ENCODE data around the gene CNTNAP2.

CNTNAP2 gene

DNA sequence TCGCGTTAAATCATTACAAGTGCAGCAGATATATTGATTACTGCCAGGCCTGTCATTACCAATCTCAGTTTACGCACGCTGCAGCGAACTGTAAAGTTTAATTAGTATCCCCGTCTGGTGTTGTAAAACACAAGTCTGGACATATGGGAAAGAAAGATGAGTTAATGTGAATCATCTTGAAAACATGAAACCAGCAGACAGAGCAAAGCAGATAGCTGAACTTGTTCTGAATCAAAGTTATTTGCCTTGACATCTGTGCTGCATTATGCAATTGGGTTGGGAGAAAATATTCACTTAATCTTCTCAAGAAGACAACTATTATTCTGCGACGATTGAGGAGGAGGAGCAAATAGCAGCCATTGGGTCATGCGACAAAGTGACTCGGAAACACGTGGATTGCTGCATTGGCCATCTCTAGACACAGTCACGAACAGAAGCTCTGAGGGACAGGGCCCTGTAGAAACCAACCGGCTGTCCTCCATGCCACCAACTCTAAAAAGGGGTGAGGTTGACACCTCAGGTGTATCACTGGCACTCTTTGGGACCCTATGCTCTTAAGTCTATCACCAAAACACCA is 2317.7 kb downstream of the CNTNAP2 start:
- no peak overlapping the region for H3K27ac ChIP-seq (ENCODE audit: low read depth in 2 of 2, low read length in 2 of 2)
- H3K27me3 ChIP-seq (ENCODE audit: control insufficient read depth in 2 of 2, insufficient read depth in 2 of 2, low read length in 2 of 2): no peaks in the 10 kb centered on the region
- H3K4me1 ChIP-seq (ENCODE audit: control insufficient read depth in 2 of 2, insufficient read depth in 2 of 2, low read length in 2 of 2): peaks cover 12% of the 10 kb centered on the region in 2 donors
- no peak overlapping the region for H3K9ac ChIP-seq (ENCODE audit: low read depth in 1 of 2, low read length in 2 of 2)
- H3K4me3 ChIP-seq (ENCODE audit: low read length in 2 of 2): no peak overlapping the region
- H3K36me3 ChIP-seq (ENCODE audit: control insufficient read depth in 2 of 2, insufficient read depth in 2 of 2, low read length in 2 of 2): no peaks in the 10 kb centered on the region
- no peaks in the 10 kb centered on the region for H3K9me3 ChIP-seq (ENCODE audit: control insufficient read depth in 2 of 2, low read length in 2 of 2)

DNA sequence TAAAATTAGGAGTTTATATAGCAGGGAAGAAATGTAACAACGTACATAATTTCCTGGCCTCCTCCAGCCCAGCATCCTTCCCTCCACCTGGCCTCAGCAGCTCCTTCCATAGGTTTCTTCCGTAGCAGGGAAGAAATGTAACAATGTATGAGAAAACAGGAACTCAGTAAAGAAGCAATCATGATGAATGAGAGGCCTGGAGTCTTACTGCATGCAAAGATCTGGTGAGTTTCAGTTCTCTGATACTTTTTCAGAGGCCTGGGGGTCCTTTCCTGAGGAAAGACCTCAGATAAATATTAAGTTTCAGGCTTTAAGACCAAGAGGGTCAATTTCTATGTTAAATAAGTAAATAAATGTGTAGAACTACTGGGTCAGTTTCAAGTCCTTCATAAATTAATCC is 2318.3 kb downstream of the CNTNAP2 start:
- Histone ChIP-seq H3K27me3 (ENCODE audit: control insufficient read depth in 2 of 2, insufficient read depth in 2 of 2, low read length in 2 of 2) (no peaks in the 10 kb centered on the region), H3K9me3 (ENCODE audit: control insufficient read depth in 2 of 2, low read length in 2 of 2) (no peaks in the 10 kb centered on the region), H3K9ac (ENCODE audit: low read depth in 1 of 2, low read length in 2 of 2) (no peak overlapping the region), H3K36me3 (ENCODE audit: control insufficient read depth in 2 of 2, insufficient read depth in 2 of 2, low read length in 2 of 2) (no peaks in the 10 kb centered on the region), H3K4me1 (ENCODE audit: control insufficient read depth in 2 of 2, insufficient read depth in 2 of 2, low read length in 2 of 2) (peaks cover 12% of the 10 kb centered on the region in 2 donors), H3K4me3 (ENCODE audit: low read length in 2 of 2) (no peak overlapping the region), H3K27ac (ENCODE audit: low read depth in 2 of 2, low read length in 2 of 2) (no peak overlapping the region)

DNA sequence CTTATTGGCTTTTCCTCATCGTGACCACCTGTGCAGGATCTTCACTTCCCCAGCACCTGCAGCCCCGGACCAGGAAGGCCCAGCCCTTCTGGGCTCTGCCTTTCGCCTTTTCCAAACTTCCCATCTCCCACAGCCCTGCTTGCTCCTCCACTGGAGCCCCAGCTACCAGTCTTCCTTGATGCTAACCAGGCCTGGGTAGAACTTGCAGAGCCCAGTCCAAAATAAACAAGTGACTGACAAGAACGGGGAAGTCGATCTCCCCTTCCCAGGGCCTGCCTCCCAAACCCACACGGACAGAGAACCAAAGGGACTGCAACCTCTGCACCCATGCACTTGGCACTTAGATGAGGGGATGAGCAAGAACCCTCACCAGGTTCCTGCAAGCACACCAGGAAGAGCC is 2319.1 kb downstream of the CNTNAP2 start:
- no peaks in the 10 kb centered on the region for H3K9me3 ChIP-seq (ENCODE audit: control insufficient read depth in 2 of 2, low read length in 2 of 2)
- no peaks in the 10 kb centered on the region for H3K36me3 ChIP-seq (ENCODE audit: control insufficient read depth in 2 of 2, insufficient read depth in 2 of 2, low read length in 2 of 2)
- no peak overlapping the region for H3K4me3 ChIP-seq (ENCODE audit: low read length in 2 of 2)
- no peak overlapping the region for H3K27ac ChIP-seq (ENCODE audit: low read depth in 2 of 2, low read length in 2 of 2)
- H3K9ac ChIP-seq (ENCODE audit: low read depth in 1 of 2, low read length in 2 of 2): no peak overlapping the region
- H3K27me3 ChIP-seq (ENCODE audit: control insufficient read depth in 2 of 2, insufficient read depth in 2 of 2, low read length in 2 of 2): no peaks in the 10 kb centered on the region
- peaks cover 12% of the 10 kb centered on the region in 2 donors for H3K4me1 ChIP-seq (ENCODE audit: control insufficient read depth in 2 of 2, insufficient read depth in 2 of 2, low read length in 2 of 2)

DNA sequence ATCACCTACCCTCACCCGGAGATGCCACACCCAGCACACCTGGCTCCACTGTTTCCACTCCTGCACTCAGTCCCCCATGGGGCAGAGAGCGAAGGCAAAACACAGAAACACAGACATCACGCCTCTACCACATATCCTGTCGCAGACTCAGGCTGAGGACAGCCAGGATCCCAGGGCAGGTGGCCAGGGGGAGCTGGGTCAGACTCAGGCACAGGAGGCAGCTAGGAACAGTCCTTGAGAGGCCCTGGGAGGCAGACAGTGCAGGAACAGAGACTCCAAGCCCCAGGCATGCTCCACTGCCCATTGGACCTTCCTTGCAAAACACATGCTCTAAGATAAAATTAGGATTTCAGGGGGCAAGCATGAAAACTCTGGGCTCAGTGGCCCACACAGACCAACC is 2319.5 kb downstream of the CNTNAP2 start:
- no peak overlapping the region for H3K27ac ChIP-seq (ENCODE audit: low read depth in 2 of 2, low read length in 2 of 2)

DNA sequence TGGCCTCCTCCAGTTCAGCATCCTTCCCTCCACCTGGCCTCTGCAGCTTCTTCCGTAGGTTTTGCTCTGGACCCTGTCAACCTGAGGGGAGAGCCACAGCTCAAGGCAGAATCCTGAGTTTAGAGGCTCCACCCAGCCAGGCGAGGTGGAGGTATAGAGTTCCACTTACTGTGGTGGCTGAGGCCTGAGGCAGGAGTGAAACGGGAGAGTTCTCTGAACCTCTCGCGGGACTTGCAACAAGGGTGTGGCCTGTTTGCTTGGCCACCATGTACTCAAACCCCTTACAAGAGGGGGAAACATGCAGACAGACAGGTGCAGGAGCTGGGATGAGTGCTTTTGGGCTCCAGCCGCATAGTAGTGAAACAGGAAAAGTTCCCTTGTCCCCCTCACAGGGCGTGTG is 2320.0 kb downstream of the CNTNAP2 start:
- Histone ChIP-seq H3K4me1 (ENCODE audit: control insufficient read depth in 2 of 2, insufficient read depth in 2 of 2, low read length in 2 of 2) (peaks cover 12% of the 10 kb centered on the region in 2 donors), H3K27me3 (ENCODE audit: control insufficient read depth in 2 of 2, insufficient read depth in 2 of 2, low read length in 2 of 2) (no peaks in the 10 kb centered on the region), H3K9ac (ENCODE audit: low read depth in 1 of 2, low read length in 2 of 2) (no peak overlapping the region), H3K36me3 (ENCODE audit: control insufficient read depth in 2 of 2, insufficient read depth in 2 of 2, low read length in 2 of 2) (no peaks in the 10 kb centered on the region), H3K4me3 (ENCODE audit: low read length in 2 of 2) (no peak overlapping the region), H3K9me3 (ENCODE audit: control insufficient read depth in 2 of 2, low read length in 2 of 2) (no peaks in the 10 kb centered on the region), H3K27ac (ENCODE audit: low read depth in 2 of 2, low read length in 2 of 2) (peak overlapping the region in 1 of 2 donors; percentile 9)

More for the DNA sequence above, 2319.5 kb downstream of the CNTNAP2 start:
- Histone ChIP-seq H3K4me1 (ENCODE audit: control insufficient read depth in 2 of 2, insufficient read depth in 2 of 2, low read length in 2 of 2) (peaks cover 12% of the 10 kb centered on the region in 2 donors), H3K36me3 (ENCODE audit: control insufficient read depth in 2 of 2, insufficient read depth in 2 of 2, low read length in 2 of 2) (no peaks in the 10 kb centered on the region), H3K9me3 (ENCODE audit: control insufficient read depth in 2 of 2, low read length in 2 of 2) (no peaks in the 10 kb centered on the region), H3K27me3 (ENCODE audit: control insufficient read depth in 2 of 2, insufficient read depth in 2 of 2, low read length in 2 of 2) (no peaks in the 10 kb centered on the region), H3K9ac (ENCODE audit: low read depth in 1 of 2, low read length in 2 of 2) (no peak overlapping the region), H3K4me3 (ENCODE audit: low read length in 2 of 2) (no peak overlapping the region)

- Histone ChIP-seq H3K4me1 (ENCODE audit: control insufficient read depth in 2 of 2, insufficient read depth in 2 of 2, low read length in 2 of 2) (peaks cover 12% of the 10 kb centered on the region in 2 donors), H3K27me3 (ENCODE audit: control insufficient read depth in 2 of 2, insufficient read depth in 2 of 2, low read length in 2 of 2) (no peaks in the 10 kb centered on the region), H3K4me3 (ENCODE audit: low read length in 2 of 2) (no peak overlapping the region), H3K27ac (ENCODE audit: low read depth in 2 of 2, low read length in 2 of 2) (peak overlapping the region in 1 of 2 donors; percentile 9), H3K36me3 (ENCODE audit: control insufficient read depth in 2 of 2, insufficient read depth in 2 of 2, low read length in 2 of 2) (no peaks in the 10 kb centered on the region), H3K9me3 (ENCODE audit: control insufficient read depth in 2 of 2, low read length in 2 of 2) (no peaks in the 10 kb centered on the region), H3K9ac (ENCODE audit: low read depth in 1 of 2, low read length in 2 of 2) (no peak overlapping the region)
Observed at GRCh38 chr7:148437043-148437442, 2320.4 kb downstream of the CNTNAP2 start.

- Histone ChIP-seq H3K4me1 (ENCODE audit: control insufficient read depth in 2 of 2, insufficient read depth in 2 of 2, low read length in 2 of 2) (peaks cover 6 to 9% of the 10 kb centered on the region in 2 donors), H3K36me3 (ENCODE audit: control insufficient read depth in 2 of 2, insufficient read depth in 2 of 2, low read length in 2 of 2) (no peaks in the 10 kb centered on the region), H3K27ac (ENCODE audit: low read depth in 2 of 2, low read length in 2 of 2) (no peak overlapping the region), H3K9ac (ENCODE audit: low read depth in 1 of 2, low read length in 2 of 2) (no peak overlapping the region), H3K9me3 (ENCODE audit: control insufficient read depth in 2 of 2, low read length in 2 of 2) (peaks cover 0 to 2% of the 10 kb centered on the region in 2 donors), H3K27me3 (ENCODE audit: control insufficient read depth in 2 of 2, insufficient read depth in 2 of 2, low read length in 2 of 2) (no peaks in the 10 kb centered on the region), H3K4me3 (ENCODE audit: low read length in 2 of 2) (no peak overlapping the region)
Observed at GRCh38 chr7:148442141-148442655, 2325.6 kb downstream of the CNTNAP2 start.

- no peak overlapping the region for H3K4me3 ChIP-seq (ENCODE audit: low read length in 2 of 2)
- H3K27ac ChIP-seq (ENCODE audit: low read depth in 2 of 2, low read length in 2 of 2): peak overlapping the region in 1 of 2 donors; percentile 16
- H3K27me3 ChIP-seq (ENCODE audit: control insufficient read depth in 2 of 2, insufficient read depth in 2 of 2, low read length in 2 of 2): no peaks in the 10 kb centered on the region
- peaks cover 0 to 2% of the 10 kb centered on the region in 2 donors for H3K9me3 ChIP-seq (ENCODE audit: control insufficient read depth in 2 of 2, low read length in 2 of 2)
- no peaks in the 10 kb centered on the region for H3K36me3 ChIP-seq (ENCODE audit: control insufficient read depth in 2 of 2, insufficient read depth in 2 of 2, low read length in 2 of 2)
- H3K4me1 ChIP-seq (ENCODE audit: control insufficient read depth in 2 of 2, insufficient read depth in 2 of 2, low read length in 2 of 2): peaks cover 9 to 13% of the 10 kb centered on the region in 2 donors
- H3K9ac ChIP-seq (ENCODE audit: low read depth in 1 of 2, low read length in 2 of 2): no peak overlapping the region
Observed at GRCh38 chr7:148442933-148443332, 2326.3 kb downstream of the CNTNAP2 start.

DNA sequence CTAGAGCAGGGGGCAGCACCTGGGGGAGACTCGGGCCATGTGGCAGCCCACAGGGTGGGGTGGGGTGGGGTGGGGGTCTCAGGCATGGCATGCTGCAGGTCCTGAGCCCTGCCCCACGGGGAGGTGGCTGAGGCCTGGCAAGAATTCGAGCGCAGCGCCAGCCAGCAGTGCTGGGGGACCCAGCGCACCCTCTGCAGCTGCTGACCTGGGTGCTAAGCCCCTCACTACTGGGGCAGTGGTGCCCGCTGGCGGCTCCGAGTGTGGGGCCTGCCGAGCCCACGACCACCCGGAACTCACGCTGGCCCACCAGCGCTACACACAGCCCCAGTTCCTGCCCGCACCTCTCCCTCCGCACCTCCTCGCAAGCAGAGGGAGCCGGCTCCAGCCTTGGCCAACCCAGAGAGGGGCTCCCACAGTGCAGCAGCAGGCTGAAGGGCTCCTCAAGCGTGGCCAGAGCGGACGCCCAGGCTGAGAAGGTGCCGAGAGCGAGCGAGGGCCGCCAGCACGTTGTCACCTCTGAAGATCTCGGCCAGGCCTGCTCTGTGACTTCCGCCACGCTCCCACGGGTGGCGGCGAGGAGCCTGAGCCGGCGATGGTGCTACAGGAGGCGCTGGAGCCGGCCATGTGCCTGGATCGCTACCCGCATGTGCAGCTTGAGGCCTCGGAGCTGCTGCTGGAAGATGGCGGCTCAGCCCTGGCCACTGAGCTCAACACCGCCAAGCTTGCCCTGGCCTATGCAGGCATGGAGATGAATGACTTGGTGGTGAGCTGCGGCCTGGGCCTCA is 2328.9 kb downstream of the CNTNAP2 start:
- Histone ChIP-seq H3K27me3 (ENCODE audit: control insufficient read depth in 2 of 2, insufficient read depth in 2 of 2, low read length in 2 of 2) (no peaks in the 10 kb centered on the region), H3K9me3 (ENCODE audit: control insufficient read depth in 2 of 2, low read length in 2 of 2) (peaks cover 0 to 2% of the 10 kb centered on the region in 2 donors), H3K9ac (ENCODE audit: low read depth in 1 of 2, low read length in 2 of 2) (no peak overlapping the region), H3K36me3 (ENCODE audit: control insufficient read depth in 2 of 2, insufficient read depth in 2 of 2, low read length in 2 of 2) (no peaks in the 10 kb centered on the region), H3K27ac (ENCODE audit: low read depth in 2 of 2, low read length in 2 of 2) (no peak overlapping the region), H3K4me3 (ENCODE audit: low read length in 2 of 2) (no peak overlapping the region), H3K4me1 (ENCODE audit: control insufficient read depth in 2 of 2, insufficient read depth in 2 of 2, low read length in 2 of 2) (peaks cover 12 to 16% of the 10 kb centered on the region in 2 donors)

- peaks cover 0 to 2% of the 10 kb centered on the region in 2 donors for H3K9me3 ChIP-seq (ENCODE audit: control insufficient read depth in 2 of 2, low read length in 2 of 2)
- no peaks in the 10 kb centered on the region for H3K27me3 ChIP-seq (ENCODE audit: control insufficient read depth in 2 of 2, insufficient read depth in 2 of 2, low read length in 2 of 2)
- H3K9ac ChIP-seq (ENCODE audit: low read depth in 1 of 2, low read length in 2 of 2): no peak overlapping the region
- no peak overlapping the region for H3K4me3 ChIP-seq (ENCODE audit: low read length in 2 of 2)
- H3K36me3 ChIP-seq (ENCODE audit: control insufficient read depth in 2 of 2, insufficient read depth in 2 of 2, low read length in 2 of 2): no peaks in the 10 kb centered on the region
- H3K4me1 ChIP-seq (ENCODE audit: control insufficient read depth in 2 of 2, insufficient read depth in 2 of 2, low read length in 2 of 2): peaks cover 12 to 16% of the 10 kb centered on the region in 2 donors
- H3K27ac ChIP-seq (ENCODE audit: low read depth in 2 of 2, low read length in 2 of 2): peak overlapping the region; percentile 25 to 29
Observed at GRCh38 chr7:148447221-148447849, 2330.7 kb downstream of the CNTNAP2 start.
